Activated T-cell treated with anti-CD3 and anti-CD28 coated beads, Interleukin-2, amount 50 U/mL, for 24 hours (primary cell): Measurements from ENCODE around the gene TES.
"Not testable (repeated sequence)": the region's sequence is repeated elsewhere in the genome, so short reads cannot be mapped to it uniquely, and the experiment has no call there.

ENCODE experiments used
- DNase-seq: peaks from one replicate; pipeline ENCODE4 v3.0.0-alpha.2; 2020
- H3K27ac Mint-ChIP-seq: 2 replicates; pipeline ENCODE4 v1.8.0; 2020; ENCODE audit warnings: mild to moderate bottlenecking, mixed read lengths
- H3K27me3 Mint-ChIP-seq: 2 replicates; pipeline ENCODE4 v1.8.0; 2020; ENCODE audit warnings: mixed read lengths
- H3K36me3 Mint-ChIP-seq: 2 replicates; pipeline ENCODE4 v1.8.0; 2020; ENCODE audit warnings: low read depth, mixed read lengths
- H3K4me1 Mint-ChIP-seq: 2 replicates; pipeline ENCODE4 v1.8.0; 2020; ENCODE audit warnings: low read depth, mixed read lengths
- H3K4me3 Mint-ChIP-seq: 2 replicates; pipeline ENCODE4 v1.8.0; 2020; ENCODE audit warnings: mild to moderate bottlenecking, moderate library complexity, mixed read lengths
- H3K9me3 Mint-ChIP-seq: 2 replicates; pipeline ENCODE4 v1.8.0; 2020; ENCODE audit warnings: mixed read lengths

TES gene

GRCh38 chr7:116236020-116236630 is 25.8 kb downstream of the TES start:
- Mint-ChIP-seq H3K36me3 (peaks cover 47% of the 10 kb centered on the region), H3K9me3 (no peaks in the 10 kb centered on the region), H3K4me3 (no peak overlapping the region), H3K27ac (no peak overlapping the region), H3K4me1 (peaks cover 82% of the 10 kb centered on the region), H3K27me3 (no peaks in the 10 kb centered on the region)
- no peak for DNase-seq

GRCh38 chr7:116239020-116239419 is 28.7 kb downstream of the TES start:
- Mint-ChIP-seq H3K27ac (peak overlapping the region; percentile 55), H3K4me1 (peaks cover 75% of the 10 kb centered on the region)

GRCh38 chr7:116239434-116239833 is 29.1 kb downstream of the TES start:
- H3K27ac Mint-ChIP-seq = peak overlapping the region; percentile 18
- no peak overlapping the region for H3K4me3 Mint-ChIP-seq
- peaks cover 72% of the 10 kb centered on the region for H3K4me1 Mint-ChIP-seq
- DNase-seq = no peak
- peaks cover 3% of the 10 kb centered on the region for H3K9me3 Mint-ChIP-seq
- H3K36me3 Mint-ChIP-seq = peaks cover 68% of the 10 kb centered on the region
- H3K27me3 Mint-ChIP-seq = no peaks in the 10 kb centered on the region

More at GRCh38 chr7:116239020-116239419, 28.7 kb downstream of the TES start:
- H3K36me3 Mint-ChIP-seq = peaks cover 64% of the 10 kb centered on the region
- no peaks in the 10 kb centered on the region for H3K27me3 Mint-ChIP-seq
- no peak for DNase-seq
- peaks cover 2% of the 10 kb centered on the region for H3K9me3 Mint-ChIP-seq
- no peak overlapping the region for H3K4me3 Mint-ChIP-seq

GRCh38 chr7:116240024-116240668 is 29.8 kb downstream of the TES start:
- H3K4me1 Mint-ChIP-seq = peaks cover 69% of the 10 kb centered on the region
- peaks cover 75% of the 10 kb centered on the region for H3K36me3 Mint-ChIP-seq
- no peak overlapping the region for H3K27ac Mint-ChIP-seq
- DNase-seq = no peak
- peaks cover 6% of the 10 kb centered on the region for H3K9me3 Mint-ChIP-seq
- no peaks in the 10 kb centered on the region for H3K27me3 Mint-ChIP-seq
- no peak overlapping the region for H3K4me3 Mint-ChIP-seq

GRCh38 chr7:116241291-116241690 is 31.0 kb downstream of the TES start:
- H3K36me3 Mint-ChIP-seq = peaks cover 82% of the 10 kb centered on the region
- no peak overlapping the region for H3K27ac Mint-ChIP-seq
- no peaks in the 10 kb centered on the region for H3K27me3 Mint-ChIP-seq
- H3K4me3 Mint-ChIP-seq = no peak overlapping the region
- DNase-seq = no peak
- peaks cover 10% of the 10 kb centered on the region for H3K9me3 Mint-ChIP-seq
- peaks cover 72% of the 10 kb centered on the region for H3K4me1 Mint-ChIP-seq

GRCh38 chr7:116242178-116242577 is 31.8 kb downstream of the TES start:
- Mint-ChIP-seq H3K4me1 (peaks cover 72% of the 10 kb centered on the region), H3K9me3 (peaks cover 10% of the 10 kb centered on the region), H3K27ac (no peak overlapping the region), H3K36me3 (peaks cover 81% of the 10 kb centered on the region), H3K27me3 (no peaks in the 10 kb centered on the region), H3K4me3 (no peak overlapping the region)
- no peak for DNase-seq

- Mint-ChIP-seq H3K4me1 (peaks cover 66% of the 10 kb centered on the region), H3K27ac (no peak overlapping the region), H3K36me3 (peaks cover 77% of the 10 kb centered on the region)
Measured at GRCh38 chr7:116242759-116243158, 32.4 kb downstream of the TES start.

GRCh38 chr7:116244803-116245202 is 34.5 kb downstream of the TES start:
- Mint-ChIP-seq H3K9me3 (peaks cover 10% of the 10 kb centered on the region), H3K36me3 (peaks cover 82% of the 10 kb centered on the region), H3K4me1 (peaks cover 54% of the 10 kb centered on the region)
- not testable (repeated sequence) for DNase-seq, H3K27me3 Mint-ChIP-seq, H3K4me3 Mint-ChIP-seq, H3K27ac Mint-ChIP-seq

More at GRCh38 chr7:116242759-116243158, 32.4 kb downstream of the TES start:
- H3K4me3 Mint-ChIP-seq = no peak overlapping the region
- no peaks in the 10 kb centered on the region for H3K27me3 Mint-ChIP-seq
- DNase-seq = no peak
- H3K9me3 Mint-ChIP-seq = peaks cover 10% of the 10 kb centered on the region

GRCh38 chr7:116246357-116246756 is 36.0 kb downstream of the TES start:
- peak overlapping the region; percentile 2 for H3K27ac Mint-ChIP-seq
- H3K36me3 Mint-ChIP-seq = peaks cover 84% of the 10 kb centered on the region
- DNase-seq = no peak
- no peaks in the 10 kb centered on the region for H3K27me3 Mint-ChIP-seq
- peaks cover 45% of the 10 kb centered on the region for H3K4me1 Mint-ChIP-seq
- peaks cover 10% of the 10 kb centered on the region for H3K9me3 Mint-ChIP-seq
- no peak overlapping the region for H3K4me3 Mint-ChIP-seq

GRCh38 chr7:116249969-116250553 is 39.7 kb downstream of the TES start:
- DNase-seq = no peak
- no peaks in the 10 kb centered on the region for H3K27me3 Mint-ChIP-seq
- peaks cover 89% of the 10 kb centered on the region for H3K36me3 Mint-ChIP-seq
- H3K4me3 Mint-ChIP-seq = no peak overlapping the region
- H3K4me1 Mint-ChIP-seq = peaks cover 37% of the 10 kb centered on the region
- H3K27ac Mint-ChIP-seq = peak overlapping the region; percentile 45
- H3K9me3 Mint-ChIP-seq = peaks cover 5% of the 10 kb centered on the region

- peaks cover 21% of the 10 kb centered on the region for H3K4me1 Mint-ChIP-seq
- peaks cover 87% of the 10 kb centered on the region for H3K36me3 Mint-ChIP-seq
- no peaks in the 10 kb centered on the region for H3K9me3 Mint-ChIP-seq
- no peaks in the 10 kb centered on the region for H3K27me3 Mint-ChIP-seq
- H3K4me3 Mint-ChIP-seq = no peak overlapping the region
- peak overlapping the region; percentile 44 for H3K27ac Mint-ChIP-seq
- no peak for DNase-seq
Measured at GRCh38 chr7:116251675-116252074, 41.3 kb downstream of the TES start.

- H3K36me3 Mint-ChIP-seq = peaks cover 89% of the 10 kb centered on the region
- H3K27ac Mint-ChIP-seq = no peak overlapping the region
- H3K4me3 Mint-ChIP-seq = no peak overlapping the region
- no peaks in the 10 kb centered on the region for H3K27me3 Mint-ChIP-seq
- no peaks in the 10 kb centered on the region for H3K9me3 Mint-ChIP-seq
- DNase-seq = no peak
- peaks cover 18% of the 10 kb centered on the region for H3K4me1 Mint-ChIP-seq
Measured at GRCh38 chr7:116252249-116252648, 41.9 kb downstream of the TES start.

- Mint-ChIP-seq H3K36me3 (peaks cover 59% of the 10 kb centered on the region), H3K27ac (peak overlapping the region; percentile 56), H3K9me3 (no peaks in the 10 kb centered on the region), H3K27me3 (no peaks in the 10 kb centered on the region), H3K4me3 (no peak overlapping the region), H3K4me1 (peaks cover 19% of the 10 kb centered on the region)
- DNase-seq = no peak
Measured at GRCh38 chr7:116257156-116257555, 46.8 kb downstream of the TES start.

GRCh38 chr7:116258734-116259133 is 48.4 kb downstream of the TES start:
- peaks cover 14% of the 10 kb centered on the region for H3K4me1 Mint-ChIP-seq
- H3K27me3 Mint-ChIP-seq = no peaks in the 10 kb centered on the region
- H3K36me3 Mint-ChIP-seq = peaks cover 45% of the 10 kb centered on the region
- no peak for DNase-seq
- no peaks in the 10 kb centered on the region for H3K9me3 Mint-ChIP-seq
- no peak overlapping the region for H3K27ac Mint-ChIP-seq
- no peak overlapping the region for H3K4me3 Mint-ChIP-seq
